Parathyroid adenoma (tissue), 2 donors: Measurements from ENCODE around the gene NOP10.

ENCODE experiments used
- H2AFZ ChIP-seq: fragments of 300-600 bp; sonication (generic); one replicate; pipeline ENCODE4 v1.7.0; 2017; ENCODE audit warnings: antibody characterized with exemption, mild to moderate bottlenecking
- H3K27ac ChIP-seq: fragments of 300-600 bp; sonication (generic); one replicate; pipeline ENCODE4 v1.7.0; 2017
- H3K27me3 ChIP-seq: fragments of 300-600 bp; sonication (generic); one replicate; pipeline ENCODE4 v1.7.0; 2017; ENCODE audit warnings: low read length; ENCODE audit not compliant: control insufficient read depth, insufficient read depth
- H3K36me3 ChIP-seq: fragments of 300-600 bp; sonication (generic); one replicate; pipeline ENCODE4 v1.7.0; 2017; ENCODE audit warnings: low read length; ENCODE audit not compliant: control insufficient read depth, insufficient read depth
- H3K4me1 ChIP-seq: fragments of 300-600 bp; sonication (generic); one replicate; pipeline ENCODE4 v1.7.0; 2017; ENCODE audit warnings: control low read depth
- H3K4me2 ChIP-seq: fragments of 300-600 bp; sonication (generic); one replicate; pipeline ENCODE4 v1.7.0; 2017; ENCODE audit warnings: low read length
- H3K4me3 ChIP-seq: fragments of 300-600 bp; sonication (generic); one replicate; pipeline ENCODE4 v1.7.0; 2017; ENCODE audit warnings: low read depth, low read length
- H3K79me2 ChIP-seq: fragments of 300-600 bp; sonication (generic); one replicate; pipeline ENCODE4 v1.7.0; 2017; ENCODE audit warnings: control low read depth
- H3K9ac ChIP-seq: fragments of 300-600 bp; sonication (generic); one replicate; pipeline ENCODE4 v1.7.0; 2017; ENCODE audit warnings: mild to moderate bottlenecking
- H3K9me3 ChIP-seq: fragments of 300-600 bp; sonication (generic); one replicate; pipeline ENCODE4 v1.7.0; 2017; ENCODE audit warnings: low read length; ENCODE audit not compliant: control insufficient read depth
- CTCF ChIP-seq: fragments of 300-600 bp; sonication (generic); IDR thresholded peaks from one replicate; pipeline ENCODE4 v1.7.0; 2017; ENCODE audit warnings: antibody characterized with exemption, mild to moderate bottlenecking
- donor health status: primary hyperparathyroidism.

Gene NOP10

DNA sequence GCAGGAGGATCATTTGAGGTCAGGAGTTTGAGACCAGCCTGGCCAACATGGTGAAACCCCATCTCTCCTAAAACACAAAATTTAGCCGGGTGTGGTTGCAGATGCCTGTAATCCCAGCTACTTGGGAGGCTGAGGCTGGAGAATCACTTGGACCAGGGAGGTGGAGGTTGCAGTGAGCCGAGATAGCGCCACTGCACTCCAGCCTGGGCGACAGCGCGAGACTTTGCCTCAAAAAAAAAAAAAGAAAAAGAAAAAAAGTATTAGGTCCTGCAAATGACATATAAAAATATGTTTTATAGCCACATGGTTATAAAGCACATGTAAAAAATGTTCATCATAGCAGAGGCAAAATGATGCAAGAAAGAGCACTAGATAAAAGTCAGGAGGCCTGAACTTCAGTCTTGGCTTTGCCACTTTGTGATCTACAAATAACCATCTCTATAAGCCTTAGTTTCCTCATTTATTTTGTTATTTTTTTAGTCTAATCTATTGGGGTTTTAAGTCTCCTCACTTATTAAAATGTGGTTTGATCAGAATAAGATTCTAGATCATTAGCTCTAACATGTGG, 10.3 kb downstream of the NOP10 start:
- Histone ChIP-seq H3K4me1 (no peaks in the 10 kb centered on the region), H3K79me2 (no peaks in the 10 kb centered on the region), H2AFZ (no peak overlapping the region), H3K4me2 (no peak overlapping the region), H3K36me3 (no peaks in the 10 kb centered on the region), H3K27me3 (no peaks in the 10 kb centered on the region), H3K9ac (no peak overlapping the region), H3K27ac (no peak overlapping the region), H3K9me3 (no peaks in the 10 kb centered on the region), H3K4me3 (no peak overlapping the region)
- no peak for TF ChIP-seq CTCF

- no peaks in the 10 kb centered on the region for H3K36me3 ChIP-seq
- no peak overlapping the region for H3K9ac ChIP-seq
- H3K4me2 ChIP-seq: no peak overlapping the region
- no peak overlapping the region for H3K4me3 ChIP-seq
- no peaks in the 10 kb centered on the region for H3K79me2 ChIP-seq
- no peak for TF ChIP-seq CTCF
- H3K27me3 ChIP-seq: no peaks in the 10 kb centered on the region
- no peaks in the 10 kb centered on the region for H3K9me3 ChIP-seq
- H3K27ac ChIP-seq: no peak overlapping the region
- H3K4me1 ChIP-seq: no peaks in the 10 kb centered on the region
- no peak overlapping the region for H2AFZ ChIP-seq
Measured at GRCh38 chr15:34331809-34332208, 11.1 kb downstream of the NOP10 start.

DNA sequence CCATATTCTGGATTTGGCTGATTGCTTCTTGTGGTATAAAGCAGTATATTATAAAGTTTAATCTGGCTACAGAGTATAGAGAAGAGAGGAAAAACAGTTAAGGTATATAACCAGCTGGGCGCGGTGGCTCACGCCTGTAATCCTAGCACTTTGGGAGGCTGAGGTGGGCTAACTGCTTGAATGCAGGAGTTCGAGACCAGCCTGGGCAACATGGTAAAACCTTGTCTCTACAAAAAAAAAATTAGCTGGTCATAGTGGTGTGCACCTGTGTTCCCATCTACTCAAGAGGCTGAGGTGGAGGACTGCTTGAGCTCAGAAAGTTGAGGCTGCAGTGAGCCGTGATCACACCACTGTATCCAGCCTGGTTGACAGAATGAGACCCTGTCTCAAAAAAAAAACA, 12.7 kb downstream of the NOP10 start:
- no peaks in the 10 kb centered on the region for H3K79me2 ChIP-seq
- TF ChIP-seq CTCF: no peak
- no peaks in the 10 kb centered on the region for H3K27me3 ChIP-seq
- no peak overlapping the region for H3K9ac ChIP-seq
- no peak overlapping the region for H2AFZ ChIP-seq
- no peak overlapping the region for H3K27ac ChIP-seq
- no peak overlapping the region for H3K4me3 ChIP-seq
- no peaks in the 10 kb centered on the region for H3K4me1 ChIP-seq
- H3K4me2 ChIP-seq: no peak overlapping the region
- no peaks in the 10 kb centered on the region for H3K9me3 ChIP-seq
- H3K36me3 ChIP-seq: no peaks in the 10 kb centered on the region

GRCh38 chr15:34329006-34329405, 13.9 kb downstream of the NOP10 start:
- Histone ChIP-seq H3K4me2 (no peak overlapping the region), H3K27ac (no peak overlapping the region), H3K9ac (no peak overlapping the region), H3K4me3 (no peak overlapping the region), H2AFZ (no peak overlapping the region), H3K79me2 (no peaks in the 10 kb centered on the region), H3K4me1 (no peaks in the 10 kb centered on the region), H3K36me3 (no peaks in the 10 kb centered on the region), H3K9me3 (no peaks in the 10 kb centered on the region), H3K27me3 (no peaks in the 10 kb centered on the region)
- TF ChIP-seq CTCF: no peak

- H3K9me3 ChIP-seq: no peaks in the 10 kb centered on the region
- H3K36me3 ChIP-seq: no peaks in the 10 kb centered on the region
- no peaks in the 10 kb centered on the region for H3K4me1 ChIP-seq
- no peak overlapping the region for H3K4me2 ChIP-seq
- H3K4me3 ChIP-seq: no peak overlapping the region
- H3K27me3 ChIP-seq: no peaks in the 10 kb centered on the region
- no peaks in the 10 kb centered on the region for H3K79me2 ChIP-seq
- H2AFZ ChIP-seq: no peak overlapping the region
- H3K27ac ChIP-seq: no peak overlapping the region
- TF ChIP-seq CTCF: no peak
- no peak overlapping the region for H3K9ac ChIP-seq
Measured at GRCh38 chr15:34327906-34328305, 15.0 kb downstream of the NOP10 start.
